DMS79 treated with DMSO at 0.1 percent for 48 hours (cell line): Measurements from ENCODE around the gene MARCHF7.
"Not testable (repeated sequence)": the region's sequence is repeated elsewhere in the genome, so short reads cannot be mapped to it uniquely, and the experiment has no call there.

Experiments used
- DNase-seq: peaks from one replicate; lab custom pipeline; 2025; lab: John Stamatoyannopoulos, UW

The MARCHF7 gene

GRCh38 chr2:159712143-159712928 is at the start of gene MARCHF7:
Gene MARCHF7 (plus strand): TSS chr2:159712506. CDS start chr2:159729023, 16,517 bp downstream.
- peak; percentile 98 for DNase-seq

GRCh38 chr2:159667423-159667822 is 44.9 kb upstream of the MARCHF7 start:
- DNase-seq: not testable (repeated sequence)

GRCh38 chr2:159671047-159671446 is 41.3 kb upstream of the MARCHF7 start:
- DNase-seq: no peak

- no peak for DNase-seq
Measured at GRCh38 chr2:159677654-159678053, 34.7 kb upstream of the MARCHF7 start.

GRCh38 chr2:159680692-159681091 is 31.6 kb upstream of the MARCHF7 start:
- no peak for DNase-seq

GRCh38 chr2:159683817-159684216 is 28.5 kb upstream of the MARCHF7 start:
- no peak for DNase-seq

- DNase-seq: no peak
Measured at GRCh38 chr2:159684796-159685195, 27.5 kb upstream of the MARCHF7 start.

GRCh38 chr2:159694500-159695040 is 17.7 kb upstream of the MARCHF7 start:
- no peak for DNase-seq

GRCh38 chr2:159695795-159696448 is 16.4 kb upstream of the MARCHF7 start:
- no peak for DNase-seq

- no peak for DNase-seq
Measured at GRCh38 chr2:159703491-159703890, 8.8 kb upstream of the MARCHF7 start.

GRCh38 chr2:159706385-159706980 is 5.8 kb upstream of the MARCHF7 start:
- no peak for DNase-seq

- no peak for DNase-seq
Measured at GRCh38 chr2:159708066-159708760, 4.1 kb upstream of the MARCHF7 start.

- no peak for DNase-seq
Measured at GRCh38 chr2:159710601-159711180, 1.6 kb upstream of the MARCHF7 start.

GRCh38 chr2:159711562-159712142 is 654 bp upstream of the MARCHF7 start:
- DNase-seq: peak; percentile 93

GRCh38 chr2:159712929-159713420 is 669 bp downstream of the MARCHF7 start:
- peak; percentile 49 for DNase-seq

- DNase-seq: peak; percentile 67
Measured at GRCh38 chr2:159713631-159714246, 1.4 kb downstream of the MARCHF7 start.

GRCh38 chr2:159714247-159714930 is 2.1 kb downstream of the MARCHF7 start:
- no peak for DNase-seq

GRCh38 chr2:159715451-159715850 is 3.1 kb downstream of the MARCHF7 start:
- no peak for DNase-seq

GRCh38 chr2:159716409-159716808 is 4.1 kb downstream of the MARCHF7 start:
- not testable (repeated sequence) for DNase-seq

- no peak for DNase-seq
Measured at GRCh38 chr2:159716857-159717256, 4.6 kb downstream of the MARCHF7 start.
